ENCODE results near the gene WDR62. TPM values are rescaled to one million over a fixed set of nuclear protein-coding genes. Genes with fewer than 3 reads are reported as not detected.

Gene WDR62
- total RNA-seq, 1 experiment from 2014 or later = 32.9 TPM

- H3K4me3 ChIP-seq (ENCODE audit: low read depth, low read length) = no peak overlapping the region
- no peak for TF ChIP-seq CTCF (IDR thresholded peaks at IDR 0.05; ENCODE audit: insufficient read depth in 1 of 2, low read depth in 1 of 2, low read length in 1 of 2, severe bottlenecking in 1 of 2, unreplicated experiment in 1 of 2)
- no TSS peak for BruUV-seq (replicated peaks)
- H3K9me3 ChIP-seq = no peaks in the 10 kb centered on the region
- intact Hi-C loops (cut with micrococcal nuclease; ENCODE audit: unreplicated experiment) = no loop called here
- H3K9me3 Mint-ChIP-seq (ENCODE audit: unreplicated experiment) = no peaks in the 10 kb centered on the region
- H3K4me3 Mint-ChIP-seq (ENCODE audit: unreplicated experiment) = no peak overlapping the region
- no peak for DNase-seq
- H3K4me1 Mint-ChIP-seq (ENCODE audit: low read depth, unreplicated experiment) = peaks cover 3% of the 10 kb centered on the region
- H3K36me3 ChIP-seq (ENCODE audit: control insufficient read depth, insufficient read depth, low read length) = peaks cover 6% of the 10 kb centered on the region
- ChIA-PET CTCF (interaction anchor here (0.6 to 1.3 kb wide), 2 partner anchors 19 to 330 kb away, joined by 3 to 4 read pairs; no protein-coding TSS in a partner anchor), POLR2A (no interaction called here)
- no peak overlapping the region for H3K27ac Mint-ChIP-seq (ENCODE audit: unreplicated experiment)
- H3K36me3 Mint-ChIP-seq (ENCODE audit: insufficient read depth, unreplicated experiment) = peaks cover 73% of the 10 kb centered on the region
- no peaks in the 10 kb centered on the region for H3K27me3 ChIP-seq (replicated peaks; ENCODE audit: control insufficient read depth, insufficient read depth, low read length)
- no peaks in the 10 kb centered on the region for H3K27me3 Mint-ChIP-seq (ENCODE audit: insufficient read depth, unreplicated experiment)
- H3K4me1 ChIP-seq = no peaks in the 10 kb centered on the region
Measured at GRCh38 chr19:36150586-36150985, 95.9 kb downstream of the WDR62 start.

GRCh38 chr19:36151144-36152018, 96.7 kb downstream of the WDR62 start:
- Histone ChIP-seq H3K27me3 (replicated peaks; ENCODE audit: control insufficient read depth, insufficient read depth, low read length) (no peaks in the 10 kb centered on the region), H3K4me3 (ENCODE audit: low read depth, low read length) (no peak overlapping the region), H3K4me1 (no peaks in the 10 kb centered on the region), H3K9me3 (no peaks in the 10 kb centered on the region), H3K36me3 (ENCODE audit: control insufficient read depth, insufficient read depth, low read length) (peaks cover 3% of the 10 kb centered on the region)
- CTCF ChIA-PET = interaction anchor here (0.6 to 1.3 kb wide), 3 partner anchors 18 to 331 kb away, joined by 3 to 4 read pairs (median 3); no protein-coding TSS in a partner anchor
- POLR2A ChIA-PET = no interaction called here
- BruUV-seq (replicated peaks) = no TSS peak
- TF ChIP-seq CTCF (IDR thresholded peaks at IDR 0.05; ENCODE audit: insufficient read depth in 1 of 2, low read depth in 1 of 2, low read length in 1 of 2, severe bottlenecking in 1 of 2, unreplicated experiment in 1 of 2) = no peak
- H3K4me1 Mint-ChIP-seq (ENCODE audit: low read depth, unreplicated experiment) = peaks cover 10% of the 10 kb centered on the region
- H3K4me3 Mint-ChIP-seq (ENCODE audit: unreplicated experiment) = no peak overlapping the region
- H3K27me3 Mint-ChIP-seq (ENCODE audit: insufficient read depth, unreplicated experiment) = no peaks in the 10 kb centered on the region
- H3K27ac Mint-ChIP-seq (ENCODE audit: unreplicated experiment) = no peak overlapping the region
- intact Hi-C loops (cut with micrococcal nuclease; ENCODE audit: unreplicated experiment) = no loop called here
- no peaks in the 10 kb centered on the region for H3K9me3 Mint-ChIP-seq (ENCODE audit: unreplicated experiment)
- H3K36me3 Mint-ChIP-seq (ENCODE audit: insufficient read depth, unreplicated experiment) = peaks cover 70% of the 10 kb centered on the region
- DNase-seq = no peak

GRCh38 chr19:36152019-36152351, 97.3 kb downstream of the WDR62 start:
- intact Hi-C loops (cut with micrococcal nuclease; ENCODE audit: unreplicated experiment) = no loop called here
- Histone ChIP-seq H3K4me3 (ENCODE audit: low read depth, low read length) (no peak overlapping the region), H3K9me3 (no peaks in the 10 kb centered on the region), H3K4me1 (no peaks in the 10 kb centered on the region), H3K36me3 (ENCODE audit: control insufficient read depth, insufficient read depth, low read length) (peaks cover 3% of the 10 kb centered on the region), H3K27me3 (replicated peaks; ENCODE audit: control insufficient read depth, insufficient read depth, low read length) (no peaks in the 10 kb centered on the region)
- H3K36me3 Mint-ChIP-seq (ENCODE audit: insufficient read depth, unreplicated experiment) = peaks cover 64% of the 10 kb centered on the region
- no peak overlapping the region for H3K4me3 Mint-ChIP-seq (ENCODE audit: unreplicated experiment)
- DNase-seq = no peak
- no peaks in the 10 kb centered on the region for H3K9me3 Mint-ChIP-seq (ENCODE audit: unreplicated experiment)
- no peak for TF ChIP-seq CTCF (IDR thresholded peaks at IDR 0.05; ENCODE audit: insufficient read depth in 1 of 2, low read depth in 1 of 2, low read length in 1 of 2, severe bottlenecking in 1 of 2, unreplicated experiment in 1 of 2)
- no TSS peak for BruUV-seq (replicated peaks)
- POLR2A ChIA-PET = no interaction called here
- H3K4me1 Mint-ChIP-seq (ENCODE audit: low read depth, unreplicated experiment) = peaks cover 10% of the 10 kb centered on the region
- CTCF ChIA-PET = interaction anchor here (0.6 to 1.3 kb wide), 2 partner anchors 17 to 97 kb away, joined by 3 read pairs; no protein-coding TSS in a partner anchor
- H3K27ac Mint-ChIP-seq (ENCODE audit: unreplicated experiment) = no peak overlapping the region
- H3K27me3 Mint-ChIP-seq (ENCODE audit: insufficient read depth, unreplicated experiment) = no peaks in the 10 kb centered on the region

Measured in Caco-2 (cell line).